Right ventricle myocardium superior (tissue), 1 donor: Measurements from ENCODE around the gene FXYD1. TPM values are rescaled to one million over a fixed set of nuclear protein-coding genes. Genes with fewer than 3 reads are reported as not detected.
"Not testable (repeated sequence)": the region's sequence is repeated elsewhere in the genome, so short reads cannot be mapped to it uniquely, and the experiment has no call there.

Source experiments
- ATAC-seq: fragments of 200-7000 bp; cut with Tn5 transposase; one replicate; pipeline ENCODE4 v1.9.1; 2020; ENCODE audit warnings: mild to moderate bottlenecking; ENCODE audit not compliant: poor library complexity
- DNase-seq: peaks from one replicate; pipeline ENCODE4 v3.0.0-alpha.2; 2020
- intact Hi-C: fragments of 100-400 bp; cut with DNase I; formaldehyde crosslinking; loops from one replicate; pipeline ENCODE4 v1.11.2; 2022
- total RNA-seq: library from RNA; stranded (reverse); fragmentation: NEBNext Ultra II Directional; extraction: Animal tissue kit (Norgen Biotek cat#: 25700); gene quantifications from one replicate; pipeline ENCODE4 v1.2.1, GENCODE V29; 2021
- donor health status: DM: no; HTN: yes; CAD: no; lungs with severe emphysema.

The FXYD1 gene
- total RNA-seq, 1 donor from 2014 or later = 580 TPM

GRCh38 chr19:35120492-35120891, 18.1 kb upstream of the FXYD1 start:
- DNase-seq (no peak), ATAC-seq (no peak)
- intact Hi-C loops = no loop called here

- intact Hi-C loops = no loop called here
- ATAC-seq (no peak), DNase-seq (no peak)
Observed at GRCh38 chr19:35120898-35121297, 17.7 kb upstream of the FXYD1 start.

- intact Hi-C loops = no loop called here
- no peak for ATAC-seq
- DNase-seq = no peak
Observed at GRCh38 chr19:35122687-35123551, 15.7 kb upstream of the FXYD1 start.

DNA sequence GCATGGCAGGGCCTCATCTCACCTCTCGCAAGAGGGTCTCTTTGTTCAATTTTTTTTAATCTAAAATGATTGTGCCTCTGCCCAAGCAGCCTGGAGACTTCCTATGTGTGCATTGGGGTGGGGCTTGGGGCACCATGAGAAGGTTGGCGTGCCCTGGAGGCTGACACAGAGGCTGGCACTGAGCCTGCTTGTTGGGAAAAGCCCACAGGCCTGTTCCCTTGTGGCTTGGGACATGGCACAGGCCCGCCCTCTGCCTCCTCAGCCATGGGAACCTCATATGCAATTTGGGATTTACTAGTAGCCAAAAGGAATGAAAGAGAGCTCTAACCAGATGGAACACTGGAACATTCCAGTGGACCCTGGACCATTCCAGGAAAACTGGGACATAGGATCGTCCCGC, 15.1 kb upstream of the FXYD1 start:
- peak; percentile 76 for DNase-seq
- intact Hi-C loops = no loop called here
- peak; percentile 7 for ATAC-seq

DNA sequence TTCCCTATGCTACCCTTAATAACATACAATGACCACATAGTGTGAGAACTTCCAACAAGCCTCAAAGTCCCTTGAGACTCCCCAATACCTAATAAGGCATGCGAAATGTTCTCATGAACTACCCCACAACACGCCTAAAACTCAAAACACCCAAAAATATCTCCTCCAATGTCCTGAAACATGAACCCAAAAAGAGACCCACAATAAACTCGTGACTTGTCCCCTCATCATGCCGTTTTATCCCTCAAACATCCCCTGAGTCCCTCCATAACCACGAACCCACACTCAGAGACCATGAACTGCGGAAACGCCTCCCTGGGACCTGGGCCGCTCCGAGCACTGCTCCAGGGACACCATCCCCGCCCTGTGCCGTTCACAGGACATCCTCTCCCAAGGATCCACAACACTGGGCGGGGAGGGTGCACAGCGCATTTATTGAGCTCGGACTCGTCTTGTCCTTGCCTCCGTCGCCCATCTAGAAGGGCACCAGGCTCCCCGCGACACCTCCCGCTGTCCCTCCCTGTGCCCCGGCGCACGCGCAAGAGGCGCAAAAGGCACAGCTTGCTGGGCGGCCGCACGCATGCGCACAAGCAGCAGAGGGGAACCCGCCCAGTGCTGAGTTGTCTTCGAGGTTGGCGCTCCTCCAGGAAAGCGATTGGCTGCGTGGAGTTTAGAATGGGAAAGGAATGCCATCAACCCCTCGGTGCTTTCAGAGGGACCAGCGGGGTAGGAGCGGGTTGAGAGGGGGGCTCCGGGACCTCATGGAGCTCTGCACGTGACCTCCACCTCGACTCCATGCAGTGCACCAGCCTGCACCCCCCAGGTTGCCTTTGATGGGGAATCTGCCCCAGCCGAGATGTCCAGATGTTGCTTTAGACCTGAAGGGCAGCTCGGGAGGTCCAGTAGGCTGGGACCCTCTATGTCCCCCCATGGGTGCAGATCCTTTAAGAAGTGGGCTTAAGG, 14.2 kb upstream of the FXYD1 start:
- intact Hi-C loops = no loop called here
- peak; percentile 97 for ATAC-seq

GRCh38 chr19:35125270-35125717, 13.3 kb upstream of the FXYD1 start:
- DNase-seq = no peak
- ATAC-seq = no peak
- intact Hi-C loops = no loop called here

More for the DNA sequence above, 14.2 kb upstream of the FXYD1 start:
- DNase-seq = peak; percentile 95

- intact Hi-C loops = no loop called here
- ATAC-seq (no peak), DNase-seq (no peak)
Observed at GRCh38 chr19:35125749-35126623, 12.6 kb upstream of the FXYD1 start.

DNA sequence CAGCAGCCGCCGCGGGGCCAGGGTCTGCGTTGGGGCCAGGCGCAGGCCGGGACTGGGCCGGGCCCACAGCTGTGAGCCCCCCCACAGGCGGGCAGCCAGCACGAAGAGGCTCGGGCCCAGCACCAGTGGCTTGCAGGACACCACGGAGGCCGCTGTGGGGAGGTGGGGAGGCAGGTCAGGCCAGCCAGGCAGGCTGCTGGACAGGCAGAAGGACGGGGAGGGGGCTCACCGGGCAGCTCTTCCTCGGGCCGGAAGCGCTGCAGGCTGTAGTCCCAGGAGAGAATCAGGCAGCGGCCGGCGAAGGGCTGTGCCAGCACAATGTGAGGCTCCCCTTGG, 12.0 kb upstream of the FXYD1 start:
- intact Hi-C loops = no loop called here
- ATAC-seq = no peak

DNA sequence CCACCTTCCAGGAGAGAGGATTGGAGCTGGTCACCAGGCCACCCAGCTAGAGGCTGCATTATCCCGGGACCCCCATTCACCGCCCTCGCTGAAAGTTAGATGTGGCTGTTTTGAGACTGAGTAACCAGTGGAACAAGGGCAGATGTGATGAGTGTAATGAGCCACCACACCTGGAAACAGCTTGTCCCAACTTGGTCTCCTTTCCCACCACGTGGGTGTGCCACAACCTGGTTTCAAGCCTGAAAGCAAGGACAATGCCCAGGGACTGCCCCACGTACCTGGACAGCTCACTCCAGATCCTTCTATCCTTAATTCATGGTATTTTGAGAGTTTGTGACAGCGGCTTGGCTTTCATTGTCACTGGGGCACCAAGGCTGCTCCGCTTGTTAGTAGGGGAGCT, 10.8 kb upstream of the FXYD1 start:
- ATAC-seq (no peak), DNase-seq (no peak)
- intact Hi-C loops = no loop called here

More for the DNA sequence above, 12.0 kb upstream of the FXYD1 start:
- peak; percentile 55 for DNase-seq

- ATAC-seq = no peak
- DNase-seq = no peak
- intact Hi-C loops = no loop called here
Observed at GRCh38 chr19:35128398-35129057, 10.1 kb upstream of the FXYD1 start.

DNA sequence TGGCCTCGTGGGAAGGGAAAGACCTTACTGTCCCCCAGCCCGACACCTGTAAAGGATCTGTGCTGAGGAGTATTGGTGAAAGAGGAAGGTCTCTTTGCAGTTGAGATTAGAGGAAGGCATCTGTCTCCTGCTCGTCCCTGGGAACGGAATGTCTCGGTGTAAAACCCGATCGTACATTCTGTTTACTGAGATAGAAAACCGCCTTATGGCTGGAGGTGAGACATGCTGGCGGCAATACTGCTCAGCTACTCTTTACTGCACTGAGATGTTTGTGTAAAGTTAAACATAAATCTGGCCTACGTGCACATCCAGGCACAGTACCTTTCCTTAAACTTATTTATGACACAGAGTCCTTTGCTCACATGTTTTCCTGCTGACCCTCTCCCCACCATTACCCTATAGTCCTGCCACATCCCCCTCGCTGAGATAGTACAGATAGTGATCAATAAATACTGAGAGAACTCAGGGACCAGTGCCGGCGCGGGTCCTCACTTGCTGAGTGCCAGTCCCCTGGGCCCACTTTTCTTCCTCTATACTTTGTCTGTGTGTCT, 8.8 kb upstream of the FXYD1 start:
- intact Hi-C loops, ATAC-seq, DNase-seq: not testable (repeated sequence)

- ATAC-seq (no peak), DNase-seq (no peak)
- intact Hi-C loops = no loop called here
Observed at GRCh38 chr19:35130761-35131720, 7.6 kb upstream of the FXYD1 start.

DNA sequence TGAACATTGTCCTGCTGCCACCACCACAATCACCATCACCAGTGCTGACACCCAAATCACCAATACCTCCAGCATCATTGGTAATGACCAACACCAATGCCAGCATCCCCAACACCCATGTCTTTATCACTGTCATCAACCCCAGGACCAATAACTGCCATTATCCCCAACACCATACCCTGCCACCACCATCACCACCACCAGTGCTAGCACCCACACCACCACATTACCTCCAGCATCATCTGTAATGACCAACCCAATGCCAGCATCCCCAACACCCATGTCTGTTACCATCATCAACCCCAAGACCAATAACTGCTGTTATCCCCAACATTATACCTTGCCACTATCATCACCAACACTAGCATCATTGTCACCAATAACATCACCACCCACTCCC, 6.4 kb upstream of the FXYD1 start:
- intact Hi-C loops = no loop called here
- no peak for ATAC-seq
- DNase-seq = no peak

DNA sequence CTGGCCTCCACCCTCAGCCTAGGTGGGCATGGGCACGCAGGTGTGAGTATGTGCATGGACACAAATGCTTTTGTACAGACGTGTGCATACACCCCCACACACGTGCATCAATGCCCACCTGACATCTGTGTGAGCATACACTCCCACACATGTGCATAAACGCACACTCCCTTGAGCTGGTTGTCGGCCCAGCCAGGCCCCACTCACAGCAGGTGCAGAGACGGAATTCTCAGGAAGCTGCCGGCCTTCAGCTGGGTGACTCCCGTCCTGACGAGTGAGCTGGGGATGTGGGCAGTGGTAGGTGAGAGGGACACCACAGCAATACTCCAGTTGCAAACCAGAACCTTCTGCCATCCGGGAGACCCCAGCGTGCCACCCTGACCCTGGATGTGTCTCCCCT, 4.8 kb upstream of the FXYD1 start:
- intact Hi-C loops = no loop called here

DNA sequence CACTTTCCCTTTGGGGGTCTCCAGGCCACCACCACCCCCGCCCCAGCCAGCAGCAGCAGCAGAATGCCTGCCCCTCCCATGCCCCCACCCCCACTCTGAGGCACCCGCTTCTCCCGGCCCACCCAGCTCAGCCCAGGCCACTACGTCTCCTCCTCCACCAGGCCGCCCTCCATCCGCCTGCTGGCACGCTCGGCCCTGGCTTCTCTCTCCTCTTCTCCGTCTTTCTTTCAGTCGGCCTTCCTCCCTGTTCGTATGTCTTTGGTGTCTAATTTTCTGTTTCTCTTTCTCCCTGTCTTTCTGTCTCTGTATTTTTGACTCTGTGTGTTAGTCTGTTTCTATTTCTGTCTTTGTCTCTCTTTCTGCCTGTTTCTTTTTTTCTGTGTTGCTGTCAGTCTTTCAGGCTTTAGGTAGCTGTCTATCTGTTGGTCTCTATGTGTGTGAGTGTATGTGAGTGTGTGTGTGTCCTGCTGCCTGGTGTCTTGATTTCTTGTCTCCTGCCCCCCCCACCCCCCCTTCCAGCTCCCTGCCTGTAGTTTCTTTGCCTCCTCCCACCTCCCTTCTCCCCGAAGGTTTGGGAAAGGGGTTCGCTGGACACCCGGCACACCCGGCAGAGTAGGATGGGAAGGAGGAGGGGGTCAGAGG, 3.9 kb upstream of the FXYD1 start, which contains the start of gene LGI4:
Gene LGI4, minus strand, starts transcription at position 459 of the 642 bp plus-strand sequence. Its CDS starts 379 bp downstream, at position 80.
- DNase-seq (no peak), ATAC-seq (no peak)
- intact Hi-C loops = loop anchor here (1.0 kb wide), 1 partner anchor 20 kb away; no protein-coding TSS in a partner anchor

More for the DNA sequence above, 4.8 kb upstream of the FXYD1 start:
- no peak for DNase-seq
- ATAC-seq = no peak

GRCh38 chr19:35135389-35135909, 3.2 kb upstream of the FXYD1 start:
- intact Hi-C loops = loop anchor here (1.0 kb wide), 1 partner anchor 21 kb away; no protein-coding TSS in a partner anchor
- peak; percentile 60 for ATAC-seq
- peak; percentile 91 for DNase-seq
